NCI-H1417 (cell line): ENCODE data around the gene MT4.
"Not testable (repeated sequence)": the region's sequence is repeated elsewhere in the genome, so short reads cannot be mapped to it uniquely, and the experiment has no call there.

Source experiments
- DNase-seq, 3 experiments: peaks; one replicate each; lab custom pipeline; 2025; lab: John Stamatoyannopoulos, UW

Gene MT4

DNA sequence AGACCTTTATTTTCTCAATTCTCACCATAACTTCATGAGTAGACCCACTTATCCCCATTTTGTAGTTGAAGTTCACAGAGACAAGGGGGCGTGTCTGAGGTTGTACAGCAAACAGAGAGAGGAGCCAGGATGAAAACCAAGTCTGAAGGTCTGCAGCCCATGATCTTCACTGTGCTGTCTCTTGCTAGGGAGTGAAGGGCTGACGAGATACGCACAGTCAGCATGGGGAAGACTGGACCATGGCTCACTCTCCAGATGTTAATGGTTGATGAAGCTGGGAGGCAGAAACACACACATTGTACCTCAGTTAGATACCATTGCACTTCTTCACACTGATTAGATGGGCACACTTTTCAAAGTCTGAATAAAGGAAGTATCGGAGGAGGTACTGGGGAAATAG lies 5.8 kb upstream of the MT4 start:
- DNase-seq: no peak

DNA sequence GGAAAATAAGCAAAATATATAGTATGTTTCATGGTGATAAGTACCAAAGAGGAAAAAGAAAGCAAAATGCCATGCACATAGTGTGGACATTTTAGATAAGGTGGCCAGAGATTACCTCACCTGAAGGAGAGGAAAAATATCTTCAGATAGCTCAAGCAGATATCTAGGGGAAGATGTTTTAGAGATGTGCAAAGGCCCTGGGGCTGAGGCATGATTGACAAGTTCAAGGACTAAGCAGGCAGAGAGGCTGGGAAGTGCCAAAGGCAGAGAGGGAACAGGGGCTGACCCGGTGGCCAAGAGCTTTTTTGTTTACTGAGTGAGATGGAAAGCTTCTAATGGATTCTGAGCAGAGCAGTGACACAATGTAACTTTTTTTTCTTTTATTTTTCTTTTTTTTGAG lies 4.4 kb upstream of the MT4 start:
- DNase-seq: no peak

DNA sequence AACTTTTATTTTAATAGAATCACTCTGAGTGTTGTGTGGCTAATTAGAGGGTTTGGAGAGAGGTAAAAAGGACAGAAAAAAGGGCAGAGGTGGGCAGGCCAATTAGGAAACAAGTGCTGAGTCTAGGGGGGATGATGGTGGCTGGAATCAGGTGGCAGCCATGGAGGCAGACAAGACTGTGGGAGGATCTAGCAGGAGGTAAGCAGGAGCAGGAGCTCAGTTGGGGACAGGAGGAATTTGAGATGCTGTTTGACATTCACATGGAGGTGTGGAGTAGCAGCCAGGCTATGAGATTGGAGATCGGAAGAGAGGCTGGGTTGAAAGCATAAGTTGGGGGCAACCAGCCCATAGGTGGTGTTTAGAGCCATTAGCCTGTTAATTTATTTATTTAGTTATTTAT lies 3.7 kb upstream of the MT4 start:
- no peak for DNase-seq

DNA sequence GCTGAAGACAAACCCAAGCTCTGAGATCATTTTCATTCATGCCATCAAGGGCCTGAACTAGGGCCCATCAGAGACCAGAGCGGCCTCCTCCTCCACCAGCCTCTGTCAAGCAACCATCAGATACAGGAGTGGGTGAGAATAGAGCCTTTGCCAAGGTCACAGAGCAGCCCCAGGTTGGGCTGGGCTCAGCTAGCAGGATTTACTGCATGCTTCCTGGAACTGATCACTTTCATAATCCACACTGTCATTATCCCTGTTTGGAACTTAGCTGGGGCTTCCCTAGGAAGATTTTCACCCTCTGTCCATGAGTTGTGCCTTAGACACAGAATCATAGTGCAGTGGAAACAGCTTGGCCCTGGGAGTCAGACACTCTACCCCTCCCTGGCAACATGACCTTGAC lies 5.1 kb downstream of the MT4 start:
- DNase-seq: no peak

DNA sequence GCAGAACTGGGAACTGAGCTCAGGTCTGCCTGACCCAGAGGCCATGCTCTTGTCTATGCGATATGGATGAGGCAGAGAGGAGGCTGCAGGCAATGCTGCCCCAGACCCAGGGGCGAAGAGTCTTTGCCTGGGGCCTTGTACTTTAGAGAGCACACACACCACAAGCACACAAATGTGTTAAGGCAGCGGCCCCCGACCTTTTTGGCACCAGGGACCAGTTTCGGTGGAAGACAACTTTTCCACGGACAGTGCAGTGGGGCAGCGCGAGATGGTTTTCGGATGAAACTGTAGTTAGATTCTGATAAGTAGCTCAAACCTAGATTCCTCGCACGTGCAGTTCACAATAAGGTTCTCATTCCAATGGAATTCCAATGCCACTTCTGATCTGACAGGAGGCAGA lies 6.7 kb downstream of the MT4 start:
- no peak for DNase-seq

DNA sequence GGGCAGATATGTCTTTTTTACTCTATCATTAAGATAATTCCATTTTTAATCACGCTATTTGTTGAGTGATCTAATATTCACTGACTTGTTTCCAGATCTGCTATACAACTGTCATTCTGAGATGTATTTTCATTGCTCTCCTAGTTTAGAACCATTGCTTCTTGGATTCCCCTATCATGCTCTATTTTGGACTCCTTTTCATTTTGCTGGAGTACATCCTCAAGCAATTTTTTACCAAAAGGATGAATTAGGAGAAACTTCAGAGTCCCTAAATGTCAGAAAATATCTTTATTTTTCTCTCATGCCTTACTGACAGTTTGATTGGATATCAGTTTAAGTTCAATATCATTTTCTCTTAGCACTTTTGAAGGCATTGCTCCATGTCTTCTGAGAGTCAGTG lies 9.8 kb downstream of the MT4 start:
- DNase-seq: no peak

DNA sequence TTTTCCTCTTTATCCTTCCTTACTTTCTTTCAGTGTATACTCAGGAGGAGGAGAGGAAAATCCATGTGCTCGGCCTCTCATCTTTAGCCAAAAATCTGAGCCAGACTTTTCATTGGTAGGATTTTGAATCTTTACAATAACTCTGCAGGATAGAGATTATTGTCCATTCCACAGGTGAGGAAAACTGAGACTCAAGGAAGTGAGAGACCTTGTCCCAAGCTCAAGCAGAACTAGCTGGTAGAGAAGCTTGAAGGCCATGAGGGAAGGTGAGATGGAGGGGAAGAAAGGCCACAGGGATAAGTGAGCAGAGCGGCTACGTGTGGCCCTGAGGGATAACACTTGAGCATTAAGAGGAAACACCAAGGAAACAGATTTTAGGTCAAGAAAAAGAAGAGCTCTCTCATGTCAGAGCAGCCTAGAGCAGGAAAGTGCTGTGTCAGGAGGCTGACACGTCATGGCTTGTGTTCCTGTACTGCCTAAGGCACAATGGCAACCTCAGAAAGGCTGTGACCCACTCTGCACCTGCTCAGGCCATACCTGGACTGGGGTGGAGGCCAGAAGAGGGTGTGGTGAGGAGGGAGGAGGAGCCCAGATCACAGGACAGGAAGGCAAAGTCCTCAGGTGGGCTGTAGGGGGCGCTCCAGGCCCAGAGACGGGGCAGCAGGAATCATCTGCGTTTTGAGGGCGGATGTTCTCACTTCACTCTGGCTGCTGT lies 11.9 kb downstream of the MT4 start:
- peak; percentile 21 to 61 (median 29) for DNase-seq

DNA sequence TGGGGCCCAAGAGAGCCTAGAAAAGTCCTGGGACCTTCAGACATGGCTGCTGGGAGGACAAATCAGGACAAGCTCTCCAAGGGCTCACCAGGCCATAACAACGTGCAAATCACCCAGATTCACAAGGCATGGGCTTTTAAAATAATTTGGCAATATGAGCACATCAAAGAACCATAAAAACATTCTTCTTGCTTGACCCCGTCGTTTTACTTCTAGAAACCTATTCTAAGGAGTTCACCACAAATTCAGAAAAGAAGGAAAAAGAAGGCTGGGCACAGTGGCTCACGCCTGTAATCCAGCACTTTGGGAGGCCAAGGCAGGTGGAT lies 12.4 kb downstream of the MT4 start:
- no peak for DNase-seq

DNA sequence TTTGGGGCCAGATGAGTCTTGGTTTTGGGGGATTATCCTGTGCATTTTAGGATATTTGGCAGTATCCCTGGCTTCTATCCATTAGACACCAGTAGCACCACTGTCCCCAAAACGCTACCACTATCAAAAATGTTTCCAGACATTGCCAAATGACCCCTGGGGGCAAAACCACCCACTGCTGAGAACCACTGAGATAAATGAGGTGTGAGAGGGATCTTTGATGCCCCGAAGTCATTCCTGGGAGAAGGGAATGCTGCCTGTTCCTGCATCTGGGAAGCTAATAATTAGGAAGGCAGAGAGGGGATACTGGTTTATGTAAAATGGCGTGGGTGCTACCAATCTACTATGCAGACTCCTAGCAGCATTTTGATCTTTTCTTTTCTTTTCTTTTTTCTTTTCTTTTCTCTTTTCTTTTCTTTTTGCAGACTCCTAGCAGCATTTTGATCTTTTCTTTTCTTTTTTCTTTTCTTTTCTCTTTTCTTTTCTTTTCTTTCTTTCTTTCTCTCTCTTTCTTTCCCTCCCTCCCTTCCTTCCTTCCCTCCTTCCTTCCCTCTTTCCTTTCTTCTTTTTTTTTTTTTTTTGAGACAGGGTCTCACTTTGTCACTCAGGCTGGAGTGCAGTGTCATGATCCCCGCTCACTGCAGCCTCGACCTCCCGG lies 15.6 kb downstream of the MT4 start:
- DNase-seq: no peak

DNA sequence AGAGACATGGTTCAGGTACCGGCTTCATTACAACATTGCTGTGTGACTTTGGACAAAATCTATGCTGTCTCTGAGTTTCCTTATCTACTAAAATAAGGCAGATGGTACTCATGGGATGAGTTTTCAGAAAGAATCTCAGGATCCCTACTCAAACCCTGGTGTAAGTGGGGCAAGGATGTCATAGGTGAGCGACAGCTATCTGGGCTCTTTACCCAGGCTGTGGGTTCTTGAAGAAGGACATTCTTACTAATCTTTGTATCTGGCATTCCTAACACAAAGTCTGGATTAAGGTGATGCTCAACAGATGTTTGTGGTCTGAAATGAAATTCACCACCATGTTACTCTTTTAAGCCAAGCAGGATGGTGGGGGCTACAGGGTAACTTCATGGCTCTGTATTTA lies 18.0 kb downstream of the MT4 start:
- DNase-seq: not testable (repeated sequence)

DNA sequence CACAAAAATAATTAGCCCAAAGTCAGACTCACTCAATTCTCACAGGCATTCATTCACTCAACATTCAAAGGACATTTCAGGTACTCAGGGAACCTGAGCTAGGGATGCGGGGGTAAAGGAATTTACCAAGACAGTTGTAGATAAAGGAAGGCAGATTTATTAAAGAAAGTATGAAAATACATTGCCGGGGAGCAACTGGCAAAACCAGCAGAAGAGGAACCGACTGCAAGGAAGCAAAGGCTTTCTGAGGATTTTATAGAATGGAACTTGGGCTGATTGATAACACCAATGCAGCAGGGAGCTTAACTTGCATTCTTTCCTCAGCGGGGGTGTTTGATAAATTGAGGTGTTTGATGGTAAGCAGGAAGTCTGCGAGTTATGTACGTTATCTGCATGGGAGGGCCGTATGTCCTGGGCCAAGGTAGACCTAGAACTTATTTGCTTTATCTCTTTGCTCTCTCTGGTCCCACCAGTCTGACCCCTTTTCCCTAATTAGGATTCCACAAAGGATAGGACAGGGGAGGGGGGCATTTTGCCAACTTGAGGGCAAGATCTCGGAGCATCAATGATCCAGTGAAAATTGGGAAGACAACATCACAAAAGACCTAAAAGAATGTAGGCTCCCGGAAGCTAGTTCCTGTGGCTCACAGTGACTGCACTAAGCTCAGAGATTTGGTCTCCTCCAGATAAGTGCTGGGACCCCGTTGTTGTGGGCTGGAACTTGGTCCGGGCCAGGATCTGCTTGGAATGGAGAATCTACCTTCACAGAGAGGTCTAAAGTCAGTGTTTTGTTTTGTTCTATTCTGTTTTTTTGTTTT lies 18.7 kb downstream of the MT4 start:
- no peak for DNase-seq

DNA sequence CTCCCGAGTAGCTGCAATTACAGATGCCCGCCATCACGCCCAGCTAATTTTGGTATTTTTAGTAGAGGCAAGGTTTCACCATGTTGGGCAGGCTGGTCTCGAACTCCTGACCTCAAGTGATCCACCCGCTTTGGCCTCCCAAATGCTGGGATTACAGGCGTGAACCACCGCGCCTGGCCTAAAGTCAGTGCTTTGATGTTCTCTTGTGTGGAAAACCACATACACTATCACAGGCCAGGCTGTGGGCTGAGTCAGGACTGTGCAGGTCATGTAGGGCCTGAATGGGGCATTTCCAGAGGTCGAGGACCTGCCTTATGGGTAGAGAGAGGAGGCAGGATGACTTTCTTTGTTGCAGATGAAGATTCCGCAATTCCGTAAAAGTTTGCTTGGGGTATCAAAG lies 19.4 kb downstream of the MT4 start:
- no peak for DNase-seq

DNA sequence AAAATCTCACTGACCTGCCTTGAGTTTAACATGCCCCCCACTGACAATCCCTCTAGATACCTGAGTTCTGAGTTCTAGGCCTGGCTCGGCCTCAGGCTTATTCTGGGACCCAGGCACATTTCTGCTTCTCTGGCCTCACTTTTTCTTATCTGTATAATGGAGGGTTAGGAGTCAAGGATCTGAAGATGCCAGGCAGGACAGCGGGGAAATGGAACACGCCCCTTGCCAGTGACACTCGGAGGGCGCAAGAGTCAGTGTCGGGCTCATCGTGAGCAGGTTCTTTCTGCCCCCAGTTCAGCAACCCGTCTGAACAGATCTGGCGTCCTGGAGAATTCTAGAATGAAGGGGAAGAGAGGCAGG lies 23.9 kb downstream of the MT4 start:
- no peak for DNase-seq

DNA sequence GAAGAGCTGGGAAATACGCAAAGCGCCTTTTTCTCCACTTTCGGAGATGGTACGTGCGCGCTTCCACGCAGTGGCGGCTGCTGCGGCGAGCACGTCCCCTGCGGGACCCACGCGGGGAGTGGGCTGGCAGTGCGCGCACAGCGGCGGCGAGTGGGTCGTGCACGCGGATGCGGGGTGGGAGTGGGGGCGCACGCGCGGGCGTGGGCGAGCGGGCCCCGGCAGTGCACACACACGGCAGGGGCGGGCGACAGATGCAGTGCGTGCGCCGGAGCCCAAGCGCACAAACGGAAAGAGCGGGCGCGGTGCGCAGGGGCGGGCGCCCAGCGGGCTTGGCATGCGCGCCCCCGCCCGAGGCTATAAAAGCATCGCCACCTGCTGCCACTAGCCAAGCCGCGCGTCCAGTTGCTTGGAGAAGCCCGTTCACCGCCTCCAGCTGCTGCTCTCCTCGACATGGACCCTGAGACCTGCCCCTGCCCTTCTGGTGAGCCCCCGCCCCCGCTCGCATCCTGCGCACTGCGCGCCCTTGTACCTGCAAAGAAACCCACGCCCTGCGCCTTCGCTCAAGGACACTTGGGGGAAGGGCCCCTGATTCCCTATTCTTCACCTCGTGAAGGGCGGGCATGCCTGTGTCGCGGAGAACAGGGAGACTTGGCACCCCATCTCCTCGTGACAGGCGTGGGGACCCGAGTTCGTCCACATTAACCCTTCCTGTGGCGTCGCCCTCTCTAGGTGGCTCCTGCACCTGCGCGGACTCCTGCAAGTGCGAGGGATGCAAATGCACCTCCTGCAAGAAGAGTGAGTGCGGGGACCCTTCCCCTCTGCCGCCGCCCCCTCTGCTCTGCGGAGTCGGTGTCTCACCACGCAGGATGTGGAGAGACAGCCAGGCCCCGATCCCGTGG lies 24.5 kb downstream of the MT4 start, which contains the start of gene MT3:
Gene MT3 (plus strand): TSS at position 388 of the 899 bp plus-strand sequence. CDS start 63 bp downstream, at position 451.
- DNase-seq: peak; percentile 11 to 86 (median 82)

DNA sequence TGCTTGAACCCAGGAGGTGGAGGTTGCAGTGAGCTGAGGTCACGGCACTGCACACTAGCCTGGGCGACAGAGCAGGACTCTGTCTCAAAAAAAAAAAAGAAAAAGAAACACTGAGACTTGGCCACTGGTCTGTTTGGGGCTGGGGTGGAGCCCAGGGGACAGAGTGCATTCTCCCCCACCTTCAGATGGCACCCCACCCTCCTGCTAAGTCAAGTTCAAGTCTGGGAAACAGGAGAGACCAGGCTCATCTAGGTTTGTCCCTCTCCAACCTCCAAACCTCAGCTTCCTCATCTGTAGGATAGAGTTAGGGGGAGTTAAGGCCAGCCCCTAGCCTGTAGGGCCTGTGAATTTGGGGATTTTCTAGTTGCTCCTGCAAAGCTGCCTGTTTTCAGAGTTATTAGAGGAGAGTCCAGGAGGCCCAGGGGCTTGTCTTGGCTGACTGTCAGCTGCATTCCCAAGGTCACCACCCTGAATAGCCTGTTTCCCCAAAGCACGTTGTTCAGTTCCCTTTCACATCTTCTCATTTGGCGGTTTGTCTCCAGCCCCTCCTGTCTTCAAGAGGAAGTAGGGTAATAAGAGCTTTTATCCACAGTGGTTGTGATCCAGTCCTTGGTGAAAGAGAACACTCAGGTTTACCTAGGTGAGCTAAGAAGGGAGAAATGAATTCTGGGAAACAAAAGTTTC lies 26.6 kb downstream of the MT4 start:
- no peak for DNase-seq

DNA sequence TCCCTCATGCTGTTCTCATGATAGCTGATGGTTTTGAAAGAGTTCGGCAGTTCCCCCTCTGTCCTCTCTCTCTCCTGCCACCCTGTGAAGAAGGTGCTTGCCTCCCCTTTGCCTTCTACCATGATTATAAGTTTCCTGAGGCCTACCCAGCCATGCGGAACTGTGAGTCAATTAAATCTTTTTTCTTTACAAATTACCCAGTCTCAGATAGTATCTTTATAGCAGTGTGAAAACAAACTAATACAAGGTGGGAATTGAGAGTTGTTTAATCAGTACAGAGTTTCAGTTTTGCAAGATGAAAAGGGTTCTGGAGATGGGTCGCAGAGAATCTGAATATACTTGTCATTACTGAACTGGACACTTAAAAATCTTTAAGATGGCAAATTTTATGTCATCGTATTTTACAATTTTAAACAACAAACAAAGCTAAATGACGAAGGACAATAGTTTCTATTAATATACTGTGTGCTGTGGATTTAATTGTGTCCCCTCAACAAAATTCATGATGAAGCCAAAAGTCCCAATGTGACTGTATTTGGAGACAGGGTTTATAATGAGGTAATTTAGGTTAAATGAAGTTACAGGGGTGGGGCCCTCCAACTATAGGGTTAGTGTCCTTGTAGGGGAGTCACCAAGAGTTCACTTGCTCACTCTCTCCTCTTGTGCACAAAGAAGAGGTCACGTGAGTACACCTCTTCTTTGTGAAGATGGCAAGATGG lies 28.9 kb downstream of the MT4 start:
- DNase-seq: no peak

DNA sequence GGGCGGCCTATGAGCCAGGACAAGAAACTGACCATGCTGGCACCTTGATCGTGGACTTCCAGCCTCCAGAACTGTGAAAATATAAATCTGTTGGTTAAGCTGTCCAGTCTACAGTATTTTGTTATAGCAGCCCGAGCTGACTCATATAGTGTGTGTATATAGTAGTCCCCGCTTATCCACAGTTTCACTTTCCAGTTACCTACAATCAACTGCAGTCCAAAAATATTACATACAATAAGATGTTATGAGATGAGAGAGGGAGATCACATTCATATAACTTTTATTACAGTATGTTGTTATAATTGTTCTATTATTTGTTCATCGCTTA lies 29.4 kb downstream of the MT4 start:
- DNase-seq: no peak

DNA sequence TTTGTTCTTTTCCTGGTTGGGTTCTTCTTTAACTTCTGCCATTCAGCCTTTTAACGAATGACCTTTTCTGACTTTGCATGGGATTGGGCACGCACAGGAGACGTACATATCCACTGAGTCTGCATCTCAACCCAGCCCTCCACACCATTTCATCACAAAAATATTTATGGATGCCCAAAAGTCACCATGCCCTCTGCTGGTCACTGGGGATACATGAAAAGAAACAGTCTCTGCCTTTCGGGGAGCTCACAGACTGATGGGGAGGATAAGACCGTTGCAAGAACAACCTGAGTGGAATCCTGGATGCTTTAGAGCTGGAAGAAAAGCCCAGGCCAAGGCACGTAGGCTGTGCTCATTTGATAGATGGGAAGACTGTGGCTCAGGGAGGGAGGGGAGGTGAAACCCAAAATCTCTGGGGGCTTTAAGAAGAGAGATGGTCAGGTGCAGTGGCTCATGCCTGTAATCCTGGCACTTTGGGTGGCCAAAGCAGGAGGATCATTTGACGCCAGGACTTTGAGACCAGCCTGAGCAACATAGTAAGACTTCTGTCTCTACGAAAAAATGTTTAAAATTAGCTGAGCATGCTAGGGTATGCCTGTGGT lies 35.6 kb downstream of the MT4 start:
- peak in 2 of 3 experiments; percentile 14 to 59 for DNase-seq

DNA sequence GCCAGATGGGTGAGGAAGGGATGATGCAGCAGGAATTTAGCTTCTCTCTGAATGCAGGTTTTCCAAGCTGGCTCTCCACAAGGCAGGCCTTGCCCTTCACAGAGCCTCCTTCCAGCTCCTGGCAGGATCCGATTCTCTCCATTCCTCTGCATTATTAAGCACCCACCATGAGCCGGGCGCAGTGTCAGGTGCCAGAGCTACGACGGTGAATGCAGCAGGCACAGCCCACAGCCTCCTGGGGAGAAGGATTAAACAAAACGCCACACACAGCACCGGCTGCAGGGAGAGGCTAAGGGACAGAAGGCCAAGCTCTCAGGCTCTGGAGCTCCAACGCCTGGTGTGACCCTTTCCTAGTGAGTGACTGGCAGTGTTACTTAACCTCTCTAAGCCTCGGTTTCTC lies 36.5 kb downstream of the MT4 start:
- peak in 1 of 3 experiments; percentile 9 for DNase-seq

DNA sequence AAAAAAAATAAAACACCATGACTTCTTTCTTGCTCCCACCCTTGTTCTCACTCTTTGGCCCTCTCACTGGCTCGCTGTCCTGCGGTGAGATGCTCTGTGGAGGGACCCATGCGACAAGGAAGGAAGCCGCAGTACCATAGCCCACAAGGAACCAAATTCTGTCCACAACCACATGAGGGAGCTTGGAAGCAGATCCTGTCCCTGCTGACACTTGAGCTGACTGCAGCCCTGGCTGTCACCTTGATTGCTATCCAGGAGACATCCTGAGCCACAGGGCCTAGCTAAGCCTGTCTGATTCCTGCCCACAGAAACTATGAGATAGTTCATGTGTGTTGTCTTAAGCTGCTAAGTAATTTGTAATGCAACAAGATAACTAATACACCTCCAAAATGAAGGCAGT lies 38.7 kb downstream of the MT4 start:
- DNase-seq: peak; percentile 6 to 59 (median 25)

DNA sequence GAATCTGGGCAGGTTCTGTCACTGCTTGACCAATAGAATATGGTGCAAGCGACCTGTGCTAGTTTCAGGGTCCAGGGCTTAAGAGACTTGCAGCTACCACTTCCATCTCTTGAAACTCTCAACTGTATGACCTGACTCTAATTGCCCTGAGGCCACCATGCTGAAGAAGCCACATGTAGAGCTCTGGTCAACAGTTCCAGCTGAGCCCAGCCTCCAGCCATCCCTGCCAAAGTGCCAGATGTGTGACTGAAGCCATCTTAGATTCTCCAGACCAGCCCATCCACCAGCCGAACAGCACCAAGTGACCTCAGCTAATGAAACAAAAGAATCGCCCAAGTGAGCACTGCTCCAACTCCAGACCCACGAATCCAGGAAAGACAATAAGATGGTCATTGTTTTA lies 40.1 kb downstream of the MT4 start:
- no peak for DNase-seq
